ENCODE data around the gene CCR8. TPM values are rescaled to one million over a fixed set of nuclear protein-coding genes. Genes with fewer than 3 reads are reported as not detected.

CCR8 gene
- total and polyA plus RNA-seq, 8 donors, result not detected

DNA sequence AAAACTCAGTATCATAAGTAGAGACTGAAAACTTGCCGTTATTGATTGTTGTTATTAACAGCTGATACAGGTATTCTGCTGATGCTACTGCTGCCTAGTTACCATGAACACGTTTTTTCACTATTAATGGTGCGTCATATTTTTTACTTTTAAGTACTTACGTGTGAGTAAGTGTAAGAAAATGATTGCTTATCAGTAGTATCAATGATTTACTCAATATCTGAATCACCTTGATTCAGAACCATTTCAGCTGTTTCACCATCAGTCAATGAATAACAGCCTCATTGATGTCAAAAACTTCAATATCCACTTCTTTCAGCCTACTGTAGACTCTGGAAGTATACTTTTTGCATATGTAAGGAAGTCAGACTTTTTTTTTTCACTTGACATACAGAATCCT is 4.7 kb downstream of the CCR8 start:
- WGBS, 2 donors, result 54 to 55% methylated on average over 4 of the region's 4 CpGs
- TF ChIP-seq, protein P1, sequence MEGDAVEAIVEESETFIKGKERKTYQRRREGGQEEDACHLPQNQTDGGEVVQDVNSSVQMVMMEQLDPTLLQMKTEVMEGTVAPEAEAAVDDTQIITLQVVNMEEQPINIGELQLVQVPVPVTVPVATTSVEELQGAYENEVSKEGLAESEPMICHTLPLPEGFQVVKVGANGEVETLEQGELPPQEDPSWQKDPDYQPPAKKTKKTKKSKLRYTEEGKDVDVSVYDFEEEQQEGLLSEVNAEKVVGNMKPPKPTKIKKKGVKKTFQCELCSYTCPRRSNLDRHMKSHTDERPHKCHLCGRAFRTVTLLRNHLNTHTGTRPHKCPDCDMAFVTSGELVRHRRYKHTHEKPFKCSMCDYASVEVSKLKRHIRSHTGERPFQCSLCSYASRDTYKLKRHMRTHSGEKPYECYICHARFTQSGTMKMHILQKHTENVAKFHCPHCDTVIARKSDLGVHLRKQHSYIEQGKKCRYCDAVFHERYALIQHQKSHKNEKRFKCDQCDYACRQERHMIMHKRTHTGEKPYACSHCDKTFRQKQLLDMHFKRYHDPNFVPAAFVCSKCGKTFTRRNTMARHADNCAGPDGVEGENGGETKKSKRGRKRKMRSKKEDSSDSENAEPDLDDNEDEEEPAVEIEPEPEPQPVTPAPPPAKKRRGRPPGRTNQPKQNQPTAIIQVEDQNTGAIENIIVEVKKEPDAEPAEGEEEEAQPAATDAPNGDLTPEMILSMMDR (IDR thresholded peaks at IDR 0.05), result no peak
- H3K9me3 ChIP-seq, result no peaks in the 10 kb centered on the region
- DNase-seq (no peak), FAIRE-seq (no peak), ATAC-seq (no peak)
- no peaks in the 10 kb centered on the region for H3K36me3 ChIP-seq
- no peaks in the 10 kb centered on the region for H3K4me1 ChIP-seq
- no peak overlapping the region for H3K27ac ChIP-seq
- H3K27me3 ChIP-seq, result no peaks in the 10 kb centered on the region
- intact Hi-C loops (cut with DNase I), result no loop called here
- H3K4me3 ChIP-seq, result no peak overlapping the region

GRCh38 chr3:39338201-39338600 is 8.7 kb downstream of the CCR8 start:
- WGBS, 2 donors, result 59 to 67% methylated on average over 1 of the region's 1 CpG
- DNase-seq, result no peak

GRCh38 chr3:39339086-39339485 is 9.6 kb downstream of the CCR8 start:
- Histone ChIP-seq H3K36me3 (no peaks in the 10 kb centered on the region), H3K27ac (no peak overlapping the region), H3K4me3 (no peak overlapping the region), H3K4me1 (no peaks in the 10 kb centered on the region), H3K9me3 (no peaks in the 10 kb centered on the region), H3K27me3 (no peaks in the 10 kb centered on the region)
- FAIRE-seq, result no peak
- intact Hi-C loops (cut with DNase I), result no loop called here
- WGBS, 2 donors, result 94 to 96% methylated on average over 1 of the region's 1 CpG
- DNase-seq, result no peak
- TF ChIP-seq, protein P1 (IDR thresholded peaks at IDR 0.05), result no peak
- ATAC-seq, result no peak

More at GRCh38 chr3:39338201-39338600, 8.7 kb downstream of the CCR8 start:
- H3K27ac ChIP-seq, result no peak overlapping the region
- no peaks in the 10 kb centered on the region for H3K4me1 ChIP-seq
- no peak for FAIRE-seq
- no peaks in the 10 kb centered on the region for H3K36me3 ChIP-seq
- no peaks in the 10 kb centered on the region for H3K9me3 ChIP-seq
- no peak overlapping the region for H3K4me3 ChIP-seq
- no peak for ATAC-seq
- no peaks in the 10 kb centered on the region for H3K27me3 ChIP-seq
- intact Hi-C loops (cut with DNase I), result no loop called here
- TF ChIP-seq, protein P1 (IDR thresholded peaks at IDR 0.05), result no peak

GRCh38 chr3:39343076-39343717 is 13.7 kb downstream of the CCR8 start:
- FAIRE-seq, result no peak

GRCh38 chr3:39343760-39344159 is 14.3 kb downstream of the CCR8 start:
- no peak for ATAC-seq
- TF ChIP-seq, protein P1 (IDR thresholded peaks at IDR 0.05), result no peak
- intact Hi-C loops (cut with DNase I), result no loop called here
- DNase-seq, result no peak
- no peak overlapping the region for H3K4me3 ChIP-seq
- no peak overlapping the region for H3K27ac ChIP-seq
- H3K4me1 ChIP-seq, result no peaks in the 10 kb centered on the region
- FAIRE-seq, result no peak
- H3K9me3 ChIP-seq, result no peaks in the 10 kb centered on the region
- H3K36me3 ChIP-seq, result no peaks in the 10 kb centered on the region
- no peaks in the 10 kb centered on the region for H3K27me3 ChIP-seq

More at GRCh38 chr3:39343076-39343717, 13.7 kb downstream of the CCR8 start:
- DNase-seq (no peak), ATAC-seq (no peak)
- 89 to 90% methylated on average over 1 of the region's 1 CpG for WGBS, 2 donors
- no peak overlapping the region for H3K4me3 ChIP-seq
- no peaks in the 10 kb centered on the region for H3K9me3 ChIP-seq
- H3K4me1 ChIP-seq, result no peaks in the 10 kb centered on the region
- intact Hi-C loops (cut with DNase I), result no loop called here
- TF ChIP-seq, protein P1 (IDR thresholded peaks at IDR 0.05), result no peak
- H3K36me3 ChIP-seq, result no peaks in the 10 kb centered on the region
- no peak overlapping the region for H3K27ac ChIP-seq
- H3K27me3 ChIP-seq, result no peaks in the 10 kb centered on the region
